ENCODE data around the gene STIMATE. TPM values are rescaled to one million over a fixed set of nuclear protein-coding genes. Genes with fewer than 3 reads are reported as not detected.

Gene STIMATE
- total and polyA plus RNA-seq, 9 of the 15 experiments (the other 6 are each of a cell fraction or from before 2014, with no cell fraction given): 0.14 to 7.7 (median 4.9) TPM

- no peak within 1 kb of the TSS for H3K4me2 ChIP-seq (ENCODE audit: insufficient read depth, low read length)
- ChIA-PET POLR2A (interaction anchor here (0.6 kb wide), 1 partner anchor 1007 kb away, joined by 4 read pairs; no protein-coding TSS in a partner anchor), CTCF (ENCODE audit: low intra/inter-chr PET ratio) (no interaction called here)
- no peaks in the 10 kb centered on the region for H4K20me1 ChIP-seq (replicated peaks; ENCODE audit: control insufficient read depth, insufficient read depth, low read length)
- DNase-seq (ENCODE audit: extremely low read depth in 1 of 4, low spot score in 3 of 4): no peak
- no peak for FAIRE-seq
- peaks cover 0 to 17% of the 10 kb centered on the region in 2 experiments; a peak in 2 of 5 replicates for H3K4me1 ChIP-seq (replicated peaks in 1 of 2; ENCODE audit: control insufficient read depth in 2 of 2, insufficient read depth in 2 of 2, low read length in 2 of 2)
- H3K27ac ChIP-seq (ENCODE audit: extremely low read depth, low read depth, low read length): no peak within 1 kb of the TSS
- no peaks in the 10 kb centered on the region for H3K9me1 ChIP-seq (ENCODE audit: control insufficient read depth, insufficient read depth, low read length)
- intact Hi-C loops (cut with micrococcal nuclease): no loop called here
- WGBS (ENCODE audit: insufficient coverage, low coverage, missing lambda C conversion rate): 24% methylated on average over 10 of the region's 10 CpGs
- no peak within 1 kb of the TSS for H2AFZ ChIP-seq (ENCODE audit: low read depth, low read length)
- no peak within 1 kb of the TSS for H3K4me3 ChIP-seq
- peaks cover 0 to 26% of the 10 kb centered on the region in 2 experiments; a peak in 3 of 5 replicates for H3K27me3 ChIP-seq (ENCODE audit: control insufficient read depth in 2 of 2, insufficient read depth in 2 of 2, low read length in 2 of 2)
- no peaks in the 10 kb centered on the region for H3K9me3 ChIP-seq (replicated peaks; ENCODE audit: control insufficient read depth, insufficient read depth, low read depth, low read length)
- no peak for TF ChIP-seq ZNF398 (CRISPR knock-in tag; IDR thresholded peaks at IDR 0.05)
- no peak for TF ChIP-seq ZNF24 (IDR thresholded peaks at IDR 0.05)
- TF ChIP-seq ZNF668 (CRISPR knock-in tag; IDR thresholded peaks at IDR 0.05): no peak
- TF ChIP-seq ASH1L (IDR thresholded peaks at IDR 0.05; ENCODE audit: borderline replicate concordance, low read depth, partially characterized antibody): no peak
- no peak for TF ChIP-seq STAT6 (CRISPR knock-in tag; IDR thresholded peaks at IDR 0.05)
- TF ChIP-seq ZC3H4 (CRISPR knock-in tag; IDR thresholded peaks at IDR 0.05; ENCODE audit: borderline replicate concordance): no peak
- no peaks in the 10 kb centered on the region for H3K36me3 ChIP-seq (ENCODE audit: control insufficient read depth, insufficient read depth, low read length)
- BruUV-seq (replicated peaks): no TSS peak
- in situ Hi-C loops (cut with MboI): no loop called here
- ATAC-seq: no peak
- no peaks in the 10 kb centered on the region for H3K79me2 ChIP-seq (ENCODE audit: control insufficient read depth, insufficient read depth, low read length)
- no peak within 1 kb of the TSS; a peak in 1 of 4 replicates for H3K9ac ChIP-seq (ENCODE audit: insufficient read depth in 1 of 2, low read depth in 2 of 2, low read length in 2 of 2)
These were observed 102.7 kb downstream of the STIMATE start, which contains the start of gene ITIH3 for GRCh38 chr3:52794612-52795099. Gene ITIH3, plus strand, starts transcription at chr3:52794796. Its CDS starts 8 bp downstream, at chr3:52794804.

All from K562 (cell line).